NCI-H446 (cell line): ENCODE measurements around the gene APBB2.

Source experiments
- DNase-seq, 2 experiments: peaks; one replicate each; lab custom pipeline; 2025; lab: John Stamatoyannopoulos, UW

APBB2 gene

GRCh38 chr4:41189076-41189475 is 25.3 kb downstream of the APBB2 start:
- no peak for DNase-seq

GRCh38 chr4:41185614-41186592 is 28.4 kb downstream of the APBB2 start:
- DNase-seq: no peak

GRCh38 chr4:41184009-41184408 is 30.3 kb downstream of the APBB2 start:
- no peak for DNase-seq

DNA sequence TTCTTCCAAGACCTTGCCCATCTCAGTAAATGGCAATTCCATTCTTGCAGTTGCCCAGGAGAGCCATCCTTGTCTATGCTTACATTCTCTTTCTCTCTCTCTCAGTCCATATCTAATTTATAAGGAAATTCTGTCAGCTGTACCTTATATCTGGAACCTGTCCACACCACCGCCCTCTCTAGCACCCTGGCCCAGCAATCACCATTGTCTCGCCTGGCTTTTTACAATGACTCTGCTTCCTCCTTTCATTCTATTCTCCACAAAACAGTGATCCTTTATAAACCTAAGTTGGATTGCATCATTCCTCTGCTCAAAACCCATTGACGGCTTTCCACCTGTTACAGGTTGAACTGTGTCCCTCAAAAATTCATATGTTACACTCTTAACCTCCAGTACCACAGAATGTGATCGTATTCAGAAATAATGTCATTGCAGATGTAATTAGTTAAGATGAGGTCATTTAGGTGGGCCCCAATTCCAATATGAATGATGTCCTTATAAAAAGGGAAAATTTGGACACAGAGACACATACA is 31.3 kb downstream of the APBB2 start:
- DNase-seq: no peak

- no peak for DNase-seq
Measured at GRCh38 chr4:41181037-41181436, 33.3 kb downstream of the APBB2 start.

GRCh38 chr4:41179498-41180195 is 34.7 kb downstream of the APBB2 start:
- DNase-seq: no peak

DNA sequence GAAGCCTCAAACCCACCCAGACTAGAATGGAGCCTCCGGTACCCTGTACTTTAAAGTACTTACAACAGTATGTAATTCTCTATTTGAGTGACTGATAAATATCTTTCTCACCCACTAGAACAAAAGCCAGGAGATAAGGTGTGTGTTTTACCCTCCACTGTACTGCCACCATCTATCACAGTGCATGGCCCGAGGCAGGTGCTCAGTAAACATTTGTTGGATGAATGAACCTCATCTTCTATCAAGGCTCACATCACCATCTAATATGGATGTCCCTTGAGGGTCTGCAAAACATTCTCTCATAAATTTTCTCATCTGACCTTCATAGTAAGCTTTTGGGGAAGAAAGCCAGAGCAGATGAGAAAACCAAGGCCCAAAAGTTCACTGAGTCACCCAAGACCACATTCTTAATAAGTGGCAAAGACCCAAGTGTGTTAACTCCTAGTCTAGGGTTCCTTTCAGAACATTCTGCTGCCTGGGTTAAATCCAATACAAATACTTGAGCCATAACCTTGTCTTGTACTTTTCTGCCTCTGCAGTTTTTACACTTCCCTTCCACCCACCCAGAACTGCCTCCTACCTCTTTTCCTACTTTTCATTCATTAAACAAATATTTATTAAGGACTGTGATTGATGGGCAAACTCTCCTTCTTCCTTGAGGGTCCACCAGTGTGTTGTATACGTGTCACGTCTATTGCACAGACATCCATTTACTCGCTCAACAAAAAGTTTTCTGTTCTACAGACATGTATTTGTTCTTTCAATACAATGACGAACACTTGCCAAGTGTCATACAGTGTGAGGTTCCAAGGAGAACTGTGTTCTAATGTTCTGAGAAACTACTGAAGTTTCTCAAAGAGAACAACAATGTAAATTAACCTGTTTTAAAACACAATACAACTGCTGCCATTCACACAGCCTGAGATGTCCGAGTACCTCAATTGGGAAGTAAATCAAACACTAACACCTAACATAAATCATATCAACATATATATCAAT is 35.7 kb downstream of the APBB2 start:
- DNase-seq: no peak

DNA sequence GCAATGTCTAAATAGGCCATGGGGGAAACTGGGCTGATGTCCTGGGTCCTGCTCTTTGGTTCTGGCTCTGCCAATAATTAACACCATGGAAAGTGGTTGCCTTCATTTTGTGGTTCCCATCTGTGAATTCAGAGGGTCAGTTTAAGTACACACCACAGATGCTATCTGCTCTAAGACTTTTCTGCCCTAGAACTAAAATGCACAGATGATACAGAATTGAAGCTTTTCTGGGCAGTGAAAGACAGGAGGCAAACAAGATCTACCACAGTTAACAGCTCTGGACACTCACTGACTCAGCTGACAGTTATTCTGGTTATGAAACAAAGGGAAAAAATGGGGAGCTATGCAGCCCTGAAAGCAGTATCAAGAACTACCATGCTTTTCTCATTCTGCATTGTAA is 37.3 kb downstream of the APBB2 start:
- DNase-seq: no peak

DNA sequence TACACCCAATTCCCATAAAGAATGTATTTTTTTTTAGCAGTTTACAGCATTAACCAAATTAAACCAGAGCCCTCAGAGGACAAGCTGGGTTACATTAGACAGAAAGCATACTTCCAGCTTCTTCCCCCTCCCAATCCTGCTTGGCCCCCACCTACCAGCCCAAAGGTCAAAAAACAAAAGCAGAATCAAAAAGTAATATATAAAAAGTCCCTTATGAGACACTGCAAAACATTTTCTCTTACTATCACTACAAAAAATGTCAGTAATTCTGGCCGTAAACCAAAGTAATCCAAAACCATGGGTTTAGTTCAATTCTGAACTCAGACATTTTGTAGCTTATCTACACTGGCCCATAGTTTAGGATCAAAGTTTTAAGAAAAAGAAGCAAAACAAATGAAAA is 38.0 kb downstream of the APBB2 start:
- DNase-seq: no peak

- DNase-seq: no peak
Measured at GRCh38 chr4:41175794-41176193, 38.5 kb downstream of the APBB2 start.

DNA sequence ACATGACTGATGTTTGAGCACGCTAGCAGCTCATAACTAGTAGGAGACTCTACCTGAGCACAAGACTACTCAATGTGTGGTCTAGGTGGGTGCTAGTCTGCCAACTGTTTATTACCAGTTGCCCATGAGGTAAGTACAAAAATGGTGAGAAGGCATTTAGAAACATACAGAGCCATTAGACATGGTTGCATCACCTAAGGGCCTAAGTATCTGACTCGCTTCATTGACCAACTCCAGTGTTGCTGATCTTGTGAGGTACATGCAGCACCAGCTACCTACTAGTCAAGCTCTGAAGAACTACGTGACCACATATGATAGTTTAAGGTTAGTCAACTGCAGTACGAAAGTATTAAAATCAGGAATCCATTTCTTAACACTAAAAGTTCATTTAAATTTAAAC is 39.9 kb downstream of the APBB2 start:
- DNase-seq: no peak

- DNase-seq: no peak
Measured at GRCh38 chr4:41172786-41173185, 41.6 kb downstream of the APBB2 start.

DNA sequence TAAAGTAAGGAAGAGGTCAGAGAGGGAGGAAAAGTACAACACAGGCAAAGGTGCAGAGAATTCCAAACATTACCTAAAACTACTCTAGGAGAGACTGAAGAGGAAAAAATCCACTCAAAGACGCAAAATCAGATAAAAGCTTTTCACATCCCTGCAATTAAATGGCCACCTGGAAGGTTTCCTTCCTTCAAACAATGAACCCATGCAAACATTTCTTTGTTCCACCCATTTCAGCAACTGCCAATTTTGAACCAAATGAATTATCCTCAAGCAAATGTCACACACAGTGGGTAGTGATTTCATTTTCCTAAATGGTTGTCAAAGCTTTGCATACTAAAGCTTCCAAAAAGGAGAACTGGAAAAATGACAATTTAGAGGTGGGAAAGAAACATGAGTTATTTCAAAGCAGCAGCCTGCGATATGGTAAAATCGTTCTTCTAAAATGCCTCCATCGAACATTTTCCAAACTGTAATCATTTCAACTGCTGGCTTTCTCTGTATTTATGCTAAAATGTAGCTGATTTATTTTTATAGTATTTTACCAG is 45.0 kb downstream of the APBB2 start:
- DNase-seq: no peak

GRCh38 chr4:41167191-41167590 is 47.2 kb downstream of the APBB2 start:
- DNase-seq: no peak

GRCh38 chr4:41164405-41164804 is 49.9 kb downstream of the APBB2 start:
- no peak for DNase-seq

- DNase-seq: no peak
Measured at GRCh38 chr4:41161355-41161754, 53.0 kb downstream of the APBB2 start.

DNA sequence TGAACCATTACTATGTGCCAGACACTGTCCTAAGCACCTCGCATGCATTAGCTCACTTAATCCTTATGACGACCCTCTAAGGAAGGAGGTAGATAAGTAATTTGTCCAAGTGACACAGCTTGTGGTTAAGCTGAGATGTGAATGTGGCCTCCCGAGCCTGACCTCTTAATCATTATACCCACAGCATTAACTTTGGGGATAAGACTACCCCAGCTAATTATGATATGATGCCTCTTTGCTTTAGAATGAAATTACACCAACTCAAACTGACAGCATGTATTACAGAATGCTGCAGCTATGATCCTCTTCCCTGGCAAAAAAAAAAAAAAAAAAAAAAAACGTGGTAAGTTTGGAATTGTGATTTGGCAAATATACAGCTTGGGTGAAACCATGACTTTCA is 53.5 kb downstream of the APBB2 start:
- no peak for DNase-seq

DNA sequence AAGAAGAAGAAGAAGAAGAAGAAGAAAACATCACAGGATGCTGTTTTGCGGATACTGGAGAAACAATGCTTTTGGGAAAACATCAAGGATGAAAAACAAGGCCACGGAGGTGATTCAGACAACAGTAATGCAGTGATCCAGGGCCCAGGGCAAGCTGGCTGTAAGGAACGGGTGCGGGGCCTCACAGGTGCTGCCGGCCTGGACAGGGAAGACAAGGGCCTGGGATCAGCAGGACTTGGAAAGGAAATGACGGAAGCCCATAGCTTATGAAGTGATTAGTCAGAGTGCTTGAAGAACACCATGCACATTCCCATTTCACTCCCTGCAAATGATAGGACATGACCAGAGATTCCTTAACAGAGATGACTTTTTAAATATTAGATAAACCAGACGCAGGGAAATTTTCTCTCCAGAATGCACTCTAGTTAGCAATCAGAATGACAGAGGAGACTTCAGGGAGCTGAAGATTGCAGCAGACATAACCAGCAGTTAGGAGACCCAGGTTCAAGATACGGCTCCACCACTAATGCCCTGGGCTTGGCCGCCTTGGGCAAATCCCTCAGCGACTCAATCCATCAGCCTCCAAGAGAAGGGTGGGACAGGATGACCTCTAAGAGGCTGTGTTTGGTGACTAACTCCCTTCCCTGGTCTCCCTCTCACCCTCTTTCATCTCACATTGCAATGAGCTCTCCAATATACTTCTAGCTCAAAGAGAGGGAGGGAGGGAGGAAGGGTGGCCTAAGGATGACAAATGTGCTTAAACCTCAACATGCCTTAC is 54.1 kb downstream of the APBB2 start:
- no peak for DNase-seq

DNA sequence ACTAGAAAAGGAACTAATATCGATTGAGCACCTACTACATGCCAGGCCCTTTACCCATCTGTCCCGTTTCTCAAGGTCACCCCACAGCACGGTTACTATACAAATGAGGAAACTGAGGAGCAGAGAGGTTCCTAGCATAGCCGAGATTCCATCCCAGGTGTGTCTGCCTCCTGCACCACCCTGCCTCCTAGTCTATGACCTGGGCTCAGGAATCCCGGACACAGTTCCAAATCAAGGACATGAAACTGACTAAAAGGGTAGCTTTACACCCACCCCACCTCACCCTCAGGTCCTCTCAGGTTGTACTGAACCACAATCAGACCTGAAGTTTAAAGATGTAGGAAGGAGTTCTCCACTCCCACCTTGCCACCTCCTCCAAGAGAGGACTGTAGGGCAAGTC is 55.6 kb downstream of the APBB2 start:
- no peak for DNase-seq

DNA sequence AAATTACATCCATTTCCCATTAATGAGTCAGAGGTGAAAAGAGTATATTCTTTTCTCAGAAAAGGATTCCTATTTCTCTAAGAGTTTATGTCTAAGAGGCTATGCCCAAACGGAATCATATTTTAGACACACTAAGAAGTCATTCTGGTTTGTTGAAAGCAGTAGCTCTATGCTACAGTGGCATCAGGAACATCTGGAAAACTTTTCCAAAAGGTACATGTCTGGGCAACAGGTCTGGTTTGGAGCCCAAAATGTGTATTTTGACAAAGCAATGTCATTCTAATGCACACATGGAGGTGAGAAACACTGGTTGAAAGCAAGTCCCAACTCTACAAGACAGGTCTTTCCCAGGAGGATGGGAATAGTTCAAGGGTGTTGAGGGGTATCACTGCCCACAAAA is 56.1 kb downstream of the APBB2 start:
- DNase-seq: no peak

- no peak for DNase-seq
Measured at GRCh38 chr4:41157009-41157408, 57.3 kb downstream of the APBB2 start.
